ENCODE measurements around the gene CTDSPL. TPM values are rescaled to one million over a fixed set of nuclear protein-coding genes. Genes with fewer than 3 reads are reported as not detected.

The CTDSPL gene
- total RNA-seq, 4 donors from 2014 or later = 78.9 to 130 (median 111) TPM

DNA sequence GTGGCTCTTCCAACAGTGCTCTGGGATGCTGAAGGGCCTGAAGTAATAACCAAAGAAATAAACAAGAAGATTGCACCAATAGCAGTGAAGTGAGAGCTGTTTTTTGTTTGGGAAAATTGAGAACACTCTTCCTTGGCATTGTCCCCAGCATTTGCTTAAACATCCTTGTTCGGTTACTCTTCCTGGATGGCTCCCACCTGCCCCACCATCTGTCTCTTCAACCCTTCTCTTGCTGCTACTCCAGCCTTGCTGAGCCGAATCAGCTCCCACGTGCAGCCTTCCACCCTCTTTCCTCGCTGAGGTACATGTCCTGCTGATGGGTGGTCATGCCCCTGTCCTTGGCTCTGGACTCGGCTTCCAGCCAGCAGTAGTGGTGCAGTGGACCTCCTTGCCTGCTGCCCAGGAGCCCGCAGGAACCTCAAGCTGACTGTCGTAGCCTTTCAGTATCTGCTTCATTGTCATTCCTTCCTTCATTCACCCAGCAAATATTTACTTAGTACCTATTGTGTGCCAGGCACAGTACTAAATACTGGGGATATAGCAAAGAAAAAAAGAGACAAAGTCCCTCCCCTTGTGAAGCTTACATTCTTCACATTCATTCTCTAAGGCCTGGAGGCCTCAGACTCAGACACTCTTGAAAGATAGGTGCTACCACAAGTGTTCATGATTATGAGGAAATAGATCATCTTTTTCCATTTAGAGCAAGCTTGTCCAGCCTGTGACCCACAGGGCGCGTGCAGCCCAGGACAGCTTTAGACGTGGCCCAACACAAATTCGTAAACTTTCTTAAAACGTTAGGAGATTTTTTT is 111.8 kb downstream of the CTDSPL start:
- no peaks in the 10 kb centered on the region for H3K9me3 ChIP-seq
- peaks cover 12% of the 10 kb centered on the region for H3K4me1 ChIP-seq
- no peak overlapping the region for H3K27ac ChIP-seq
- no peaks in the 10 kb centered on the region for H3K27me3 ChIP-seq
- DNase-seq (ENCODE audit: low spot score in 2 of 2) = no peak
- no peak overlapping the region for H3K4me3 ChIP-seq
- WGBS = 83% methylated on average over 12 of the region's 12 CpGs
- no peak for TF ChIP-seq POLR2A (IDR thresholded peaks at IDR 0.05)
- no peak for TF ChIP-seq CTCF (IDR thresholded peaks at IDR 0.05)
- no peak for TF ChIP-seq EP300 (IDR thresholded peaks at IDR 0.05)
- no peak for TF ChIP-seq POLR2AphosphoS5 (IDR thresholded peaks at IDR 0.05)
- H3K36me3 ChIP-seq = peaks cover 45% of the 10 kb centered on the region

DNA sequence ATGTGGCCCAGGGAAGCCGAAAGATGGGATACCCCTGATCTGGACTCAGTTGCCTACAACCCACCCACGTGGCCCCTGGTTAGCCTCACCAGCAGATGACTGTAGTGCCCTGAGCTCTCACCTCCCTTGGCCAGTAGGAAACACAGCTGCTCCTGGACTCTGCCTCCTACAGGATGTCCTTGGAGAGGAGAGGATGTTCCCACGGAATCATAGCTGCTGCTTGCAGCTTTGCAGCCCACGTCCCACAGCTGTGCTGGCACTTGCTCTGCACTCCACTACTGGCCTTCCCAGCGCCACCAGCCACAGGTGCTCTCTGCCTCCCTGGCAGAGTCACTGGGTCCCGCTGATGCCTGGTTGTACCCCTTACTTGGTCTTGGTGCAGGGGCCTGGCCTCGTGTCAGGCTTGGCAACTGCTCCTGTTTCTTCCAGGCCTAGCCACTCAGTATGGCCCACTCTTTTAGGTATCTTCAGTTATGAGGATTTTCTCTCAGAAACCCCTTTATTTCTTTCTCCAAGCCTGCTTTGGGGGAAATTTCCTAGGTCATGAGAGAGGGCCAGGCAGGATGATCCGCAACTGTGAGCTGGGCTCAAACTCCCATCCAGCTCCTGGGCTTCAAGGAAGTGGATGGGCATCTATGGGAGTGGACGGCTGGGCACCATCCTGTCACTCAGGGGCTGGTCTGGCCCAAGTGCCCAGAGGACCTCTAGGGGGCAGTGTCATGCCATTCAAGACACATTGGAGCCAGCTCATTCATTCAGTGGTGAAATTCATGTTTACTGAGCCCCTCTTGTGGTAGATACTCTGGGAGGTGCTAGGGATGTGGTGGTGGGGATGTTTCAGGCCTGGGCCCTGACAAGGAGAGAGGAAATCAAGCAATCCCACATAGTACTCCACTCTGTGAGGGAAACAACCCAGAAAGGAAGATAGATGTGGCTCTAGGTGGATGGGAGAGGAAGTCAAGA is 112.7 kb downstream of the CTDSPL start:
- TF ChIP-seq POLR2A (IDR thresholded peaks at IDR 0.05) (no peak), CTCF (IDR thresholded peaks at IDR 0.05) (peak; percentile 37 to 66), POLR2AphosphoS5 (IDR thresholded peaks at IDR 0.05) (no peak)
- no peak for DNase-seq (ENCODE audit: low spot score in 2 of 2)
- Histone ChIP-seq H3K27ac (no peak overlapping the region), H3K36me3 (peaks cover 47% of the 10 kb centered on the region), H3K9me3 (no peaks in the 10 kb centered on the region), H3K4me3 (no peak overlapping the region), H3K27me3 (no peaks in the 10 kb centered on the region), H3K4me1 (peaks cover 3% of the 10 kb centered on the region)
- WGBS = 65% methylated on average over 8 of the region's 9 CpGs

DNA sequence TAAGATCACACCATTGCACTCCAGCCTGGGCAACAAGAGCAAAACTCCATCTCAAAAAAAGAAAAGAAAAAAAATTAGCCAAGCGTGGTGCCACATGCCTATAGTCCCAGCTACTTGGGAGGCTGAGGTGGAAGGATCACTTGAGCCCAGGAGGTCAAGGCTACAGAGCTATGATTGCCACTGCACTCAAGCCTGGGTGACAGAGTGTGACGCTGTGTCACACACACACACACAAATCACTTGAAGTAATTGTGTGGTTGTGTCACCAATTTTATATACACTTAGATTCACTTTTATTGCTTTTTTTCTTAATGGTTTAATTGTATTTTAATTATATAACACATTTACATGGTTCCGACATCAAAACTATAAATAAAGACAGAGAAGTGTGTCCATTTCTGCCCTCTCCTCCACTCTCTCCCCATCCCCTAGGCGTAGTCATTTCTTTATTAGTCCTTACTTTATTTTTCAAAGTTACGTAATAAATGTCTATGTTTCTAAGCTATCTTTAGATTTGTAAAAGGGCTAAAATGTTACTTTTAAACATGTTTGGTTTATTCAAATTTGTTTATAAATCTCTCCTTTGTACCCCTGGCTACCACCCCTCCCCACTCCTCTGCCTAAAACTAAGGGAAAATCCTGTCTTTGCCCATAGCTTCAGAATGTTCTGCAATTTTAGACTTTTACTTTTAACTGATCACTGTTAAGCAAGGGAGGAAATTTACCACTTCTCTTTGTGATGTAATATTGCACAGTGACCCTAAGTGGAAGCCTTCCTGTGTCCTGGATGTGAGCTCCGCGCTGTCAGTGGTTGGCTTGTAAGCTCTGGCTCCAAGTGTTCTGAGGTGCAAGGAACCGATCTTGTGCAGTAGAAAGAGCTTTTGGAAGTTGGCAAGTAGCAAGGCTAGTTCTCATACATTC is 118.1 kb downstream of the CTDSPL start:
- no peak for DNase-seq (ENCODE audit: low spot score in 2 of 2)
- no peak overlapping the region for H3K27ac ChIP-seq
- 91% methylated on average over 8 of the region's 8 CpGs for WGBS
- TF ChIP-seq EP300 (IDR thresholded peaks at IDR 0.05) = no peak
- TF ChIP-seq POLR2AphosphoS5 (IDR thresholded peaks at IDR 0.05) = no peak
- no peak for TF ChIP-seq CTCF (IDR thresholded peaks at IDR 0.05)
- TF ChIP-seq POLR2A (IDR thresholded peaks at IDR 0.05) = no peak
- no peak overlapping the region for H3K4me3 ChIP-seq
- H3K9me3 ChIP-seq = no peaks in the 10 kb centered on the region
- no peaks in the 10 kb centered on the region for H3K27me3 ChIP-seq
- peaks cover 58% of the 10 kb centered on the region for H3K36me3 ChIP-seq
- peaks cover 5% of the 10 kb centered on the region for H3K4me1 ChIP-seq

DNA sequence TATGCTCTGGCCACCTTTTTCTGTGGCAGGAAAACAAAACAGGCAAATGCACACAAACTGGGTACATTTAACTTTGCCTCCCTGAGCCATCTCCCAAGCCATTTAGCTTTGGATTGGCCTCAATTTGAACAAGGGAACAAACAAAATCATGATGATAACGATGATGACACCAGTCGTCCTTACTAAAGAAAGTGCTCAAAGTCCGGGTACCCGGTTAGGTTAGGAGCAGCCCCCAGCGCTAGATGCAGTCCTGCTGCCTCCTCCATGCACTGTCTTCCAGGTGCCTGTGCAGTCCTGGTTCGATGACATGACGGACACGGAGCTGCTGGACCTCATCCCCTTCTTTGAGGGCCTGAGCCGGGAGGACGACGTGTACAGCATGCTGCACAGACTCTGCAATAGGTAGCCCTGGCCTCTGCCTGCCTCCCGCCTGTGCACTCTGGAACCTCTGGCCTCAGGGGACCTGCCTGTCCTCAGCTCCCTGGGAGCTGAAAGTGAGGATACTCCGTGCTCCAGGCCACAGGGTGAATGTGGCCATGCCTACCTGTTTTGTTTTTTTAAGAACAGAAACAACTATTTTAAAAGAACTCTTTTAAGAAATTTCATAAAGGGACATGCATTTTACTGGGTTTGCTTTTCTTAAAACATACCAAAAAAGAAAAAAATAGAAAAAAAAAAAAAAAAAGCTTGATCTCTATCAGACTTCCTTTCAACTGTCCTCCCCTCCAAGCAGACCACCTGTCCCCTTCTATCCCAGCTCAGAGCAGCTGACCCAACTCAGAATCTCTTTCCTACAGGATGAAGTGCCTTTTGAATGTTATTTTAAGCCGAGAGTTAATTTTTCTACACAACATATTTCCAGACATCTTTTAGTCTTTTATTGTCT is 119.0 kb downstream of the CTDSPL start:
- Histone ChIP-seq H3K27ac (no peak overlapping the region), H3K27me3 (no peaks in the 10 kb centered on the region), H3K9me3 (no peaks in the 10 kb centered on the region), H3K4me3 (no peak overlapping the region), H3K4me1 (peaks cover 11% of the 10 kb centered on the region), H3K36me3 (peaks cover 57% of the 10 kb centered on the region)
- 91% methylated on average over 14 of the region's 14 CpGs for WGBS
- TF ChIP-seq CTCF (IDR thresholded peaks at IDR 0.05) (no peak), POLR2AphosphoS5 (IDR thresholded peaks at IDR 0.05) (no peak), POLR2A (IDR thresholded peaks at IDR 0.05) (no peak), EP300 (IDR thresholded peaks at IDR 0.05) (no peak)
- no peak for DNase-seq (ENCODE audit: low spot score in 2 of 2)

All from suprapubic skin (tissue), 4 donors.